M059J (cell line): Measurements from ENCODE around the gene DMAC2. TPM values are rescaled to one million over a fixed set of nuclear protein-coding genes. Genes with fewer than 3 reads are reported as not detected.
A peak's percentile ranks its signal among the peaks of the same experiment; 100 is the strongest.
"Not testable (repeated sequence)": the region's sequence is repeated elsewhere in the genome, so short reads cannot be mapped to it uniquely, and the experiment has no call there.

ENCODE experiments used
- DNase-seq: peaks from one replicate; pipeline ENCODE4 v3.0.0-alpha.2; 2012; ENCODE audit warnings: low read depth
- total RNA-seq: library from RNA; depleted of rRNA; stranded (reverse); fragments of >200 nt; shearing (Covaris generic); gene quantifications from 2 replicates; pipeline ENCODE4 v1.2.3, GENCODE V29; 2014; rRNA removed

DMAC2 gene
- total RNA-seq, 1 experiment from 2014 or later: 57.2 TPM

DNA sequence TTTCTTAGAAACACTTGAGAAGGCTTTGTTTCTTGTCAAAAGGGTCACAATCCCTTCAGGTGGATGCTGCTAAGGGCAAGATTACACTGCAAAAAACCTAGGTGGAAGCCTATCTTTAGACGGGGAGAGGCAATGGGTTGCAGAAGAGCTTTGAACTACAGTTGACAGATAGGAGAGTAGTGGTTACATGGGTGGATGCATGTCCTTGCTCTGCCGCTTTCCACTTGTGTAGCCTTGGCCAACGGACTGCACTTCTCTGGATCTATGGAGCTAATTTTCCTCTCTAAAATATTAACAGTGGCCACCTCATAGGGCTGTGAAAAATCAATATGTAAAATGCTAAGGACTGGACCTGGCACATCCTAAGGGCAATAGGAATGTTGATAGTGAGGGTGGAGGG lies 41.1 kb downstream of the DMAC2 start:
- DNase-seq: no peak

DNA sequence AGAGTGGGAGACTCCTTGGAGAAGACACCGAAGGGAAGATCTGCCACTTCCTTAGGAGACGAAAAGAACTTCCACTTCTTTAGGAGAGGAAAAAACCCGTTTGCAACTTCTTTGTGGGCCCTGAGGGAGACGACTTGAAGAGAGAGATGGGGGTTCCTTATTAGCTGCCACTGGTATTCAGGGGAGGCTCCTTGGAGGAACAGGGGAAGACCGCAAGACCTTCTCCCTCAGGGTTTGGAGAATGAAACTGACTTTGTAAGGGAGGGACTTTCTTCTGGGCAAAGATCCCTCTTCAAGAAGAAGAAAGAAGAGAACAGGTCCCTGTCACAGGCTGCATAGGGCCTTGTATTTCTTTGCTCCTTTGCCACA lies 41.7 kb downstream of the DMAC2 start:
- DNase-seq: no peak

DNA sequence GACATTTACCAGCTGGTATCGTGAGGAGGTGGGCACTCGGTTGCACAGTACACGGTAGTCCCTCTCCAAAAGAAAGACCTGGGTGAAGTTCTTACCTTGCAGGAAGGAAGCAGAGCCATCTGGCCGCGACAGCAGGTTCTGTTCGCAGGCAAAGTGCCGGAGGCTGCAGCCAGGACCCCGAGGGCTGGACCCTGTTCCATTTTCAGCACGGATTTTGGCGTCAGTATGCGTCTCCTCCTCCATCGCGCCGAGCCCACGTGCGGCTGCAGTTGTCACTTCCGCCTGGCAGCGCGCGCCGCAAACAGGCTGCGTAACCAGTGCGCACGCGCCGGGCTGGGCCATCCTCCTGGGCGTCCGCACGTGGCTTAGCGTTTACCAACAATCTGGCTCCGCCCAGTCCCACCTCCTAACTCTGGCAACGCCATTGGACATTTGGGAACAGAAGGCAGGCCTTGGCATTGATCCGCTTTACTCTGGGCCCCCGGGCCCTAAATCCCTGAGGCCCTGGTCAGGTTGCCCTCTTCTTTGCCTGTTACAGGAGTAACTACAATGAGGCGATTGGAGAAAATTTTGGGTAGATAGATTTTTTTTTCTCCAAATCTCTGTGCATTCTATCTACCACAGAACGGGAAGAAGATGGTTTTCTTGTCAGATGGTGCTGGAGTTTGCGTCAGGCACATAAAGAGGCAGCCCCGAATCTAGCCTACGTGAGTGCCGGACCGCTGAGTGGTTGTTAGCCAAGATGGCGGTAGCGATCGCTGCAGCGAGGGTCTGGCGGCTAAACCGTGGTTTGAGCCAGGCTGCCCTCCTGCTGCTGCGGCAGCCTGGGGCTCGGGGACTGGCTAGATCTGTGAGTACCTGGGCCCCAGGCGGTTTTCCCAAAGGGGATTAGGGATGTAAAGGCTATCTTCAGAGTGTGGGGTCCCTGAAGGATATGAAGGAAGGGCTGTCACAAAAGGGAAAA lies 42.3 kb downstream of the DMAC2 start, which contains the start of the genes BCKDHA and EXOSC5:
TSS of gene BCKDHA (plus strand) at position 733 of the 964 bp plus-strand sequence. CDS start at position 743, 10 bp downstream.
TSS of gene EXOSC5 (minus strand) at position 274 of the 964 bp plus-strand sequence. CDS start at position 243, 31 bp downstream.
- DNase-seq: peak; percentile 100

DNA sequence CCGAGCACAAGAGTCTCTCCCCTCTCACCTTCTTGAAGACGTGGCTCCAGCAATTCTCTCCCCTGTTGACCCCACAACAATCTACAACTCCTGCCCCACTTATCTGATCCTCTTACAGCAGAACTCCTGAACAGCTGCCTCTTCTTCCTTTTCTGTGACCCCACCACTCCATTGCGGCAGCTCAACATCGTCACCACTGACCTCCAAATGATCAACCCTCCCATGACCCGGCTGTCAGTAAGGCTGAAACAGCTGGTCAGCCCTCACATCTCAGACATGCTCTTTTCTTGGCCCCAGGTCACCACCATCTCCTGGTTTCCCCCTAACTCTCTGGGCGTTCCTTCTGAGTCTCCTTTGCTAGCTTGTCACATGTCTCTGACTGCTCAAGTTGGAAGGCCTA lies 44.4 kb downstream of the DMAC2 start:
- DNase-seq: no peak

DNA sequence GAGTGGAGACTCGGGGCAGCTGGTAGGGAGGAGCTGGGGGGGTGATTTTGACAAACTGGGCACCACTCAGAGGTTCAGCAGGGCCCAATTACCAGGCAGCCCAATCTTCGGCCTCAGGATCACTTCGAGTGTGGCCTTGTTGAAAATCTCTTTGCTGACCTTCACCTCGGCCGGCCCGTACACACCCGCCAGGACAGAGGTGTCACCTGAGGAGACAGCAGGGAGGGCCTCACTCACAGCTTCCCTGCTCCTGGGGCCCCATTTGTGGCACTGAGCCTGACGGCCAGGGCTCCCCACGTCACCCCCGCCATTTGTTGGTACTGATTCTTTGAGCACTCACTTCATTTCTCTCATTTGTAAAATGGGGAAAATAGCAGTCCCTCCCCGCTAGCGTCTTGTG lies 46.9 kb downstream of the DMAC2 start:
- no peak for DNase-seq

DNA sequence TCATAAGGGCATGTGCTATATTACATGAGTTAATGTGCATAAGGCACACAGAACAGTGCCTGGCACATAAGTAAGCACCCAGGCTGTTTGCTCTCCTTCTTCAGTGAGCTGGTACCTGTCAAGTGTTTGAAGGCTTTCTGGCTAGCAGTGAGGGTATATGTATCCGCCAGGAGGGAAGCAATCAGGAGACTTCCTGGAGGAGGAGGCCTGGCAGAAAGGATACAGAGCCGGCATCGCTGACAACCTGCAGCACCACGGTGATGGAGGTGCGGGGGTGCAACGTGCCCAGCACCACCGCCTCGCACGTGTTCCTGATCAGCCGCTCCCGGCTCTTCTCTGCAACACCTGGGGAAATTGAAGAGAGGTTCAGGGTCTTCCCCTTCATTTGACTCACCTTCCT lies 48.1 kb downstream of the DMAC2 start:
- DNase-seq: no peak

DNA sequence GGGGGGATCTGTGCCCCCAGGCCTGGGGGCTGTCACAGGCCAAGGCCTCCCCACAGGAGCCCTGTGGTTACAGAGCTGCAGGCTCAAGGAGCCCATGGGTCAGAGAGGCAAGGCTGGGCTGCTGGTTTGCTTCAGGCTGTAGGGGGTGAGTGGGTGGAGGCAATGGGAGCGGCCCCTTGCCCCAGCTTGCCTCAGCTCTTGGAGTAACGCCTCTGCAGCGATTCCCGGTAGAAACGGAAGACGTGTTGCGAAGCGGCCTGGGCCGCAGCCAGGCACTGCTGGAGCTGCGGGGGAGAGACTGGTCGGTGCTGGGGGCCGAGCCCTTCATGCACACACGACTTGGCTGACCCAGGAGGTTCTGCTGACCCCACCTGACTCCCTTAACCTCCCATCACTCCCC lies 53.3 kb downstream of the DMAC2 start:
- DNase-seq: no peak

DNA sequence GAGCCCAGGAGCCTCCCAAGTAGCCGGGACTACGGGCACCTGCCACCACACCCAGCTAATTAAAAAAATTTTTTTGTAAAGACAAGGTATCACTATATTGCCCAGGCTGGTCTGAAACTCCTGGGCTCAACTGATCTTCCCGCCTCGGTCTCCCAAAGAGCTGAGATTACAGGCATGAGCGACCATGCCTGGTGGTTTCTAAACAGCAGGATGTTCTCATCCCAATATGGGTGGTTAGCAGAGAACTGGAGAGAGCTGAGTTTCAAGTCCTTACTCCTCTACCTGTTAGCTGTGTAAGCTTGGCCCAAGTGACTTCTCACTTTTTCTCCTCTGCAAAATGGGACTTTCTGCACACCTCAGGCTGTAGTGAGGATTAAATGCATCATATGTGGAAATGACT lies 55.4 kb downstream of the DMAC2 start:
- no peak for DNase-seq

DNA sequence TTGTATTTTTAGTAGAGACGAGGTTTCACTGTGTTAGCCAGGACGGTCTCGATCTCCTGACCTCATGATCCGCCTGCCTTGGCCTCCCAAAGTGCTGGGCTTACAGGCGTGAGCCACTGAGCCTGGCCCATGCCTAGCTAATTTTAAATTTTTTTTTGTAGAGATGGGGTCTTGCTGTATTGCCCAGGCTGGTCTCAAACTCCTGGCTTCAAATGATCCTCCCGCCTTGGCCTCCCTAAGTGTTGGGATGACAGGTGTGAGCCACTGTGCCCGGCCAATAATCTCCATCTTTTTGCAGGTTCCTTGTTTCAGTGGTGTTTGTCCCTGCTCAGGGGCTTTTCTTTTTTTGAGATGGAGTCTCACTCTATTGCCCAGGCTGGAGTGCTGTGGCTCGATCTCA lies 58.2 kb downstream of the DMAC2 start:
- not testable (repeated sequence) for DNase-seq

Other genes with a start within 250 kb of the DMAC2 start
- gene CYP2S1, start 246.7 kb downstream of the DMAC2 start, total RNA-seq: 5.6 and 7.3 TPM in 2 replicates
- gene AXL, start 220.7 kb downstream of the DMAC2 start, total RNA-seq: 237 and 362 TPM in 2 replicates
- gene HNRNPUL1, start 175.5 kb downstream of the DMAC2 start, total RNA-seq: 94.9 and 143 TPM in 2 replicates
- 5.6 and 7.2 TPM in 2 replicates for gene CCDC97, start 129.7 kb downstream of the DMAC2 start, total RNA-seq
- 10.1 and 22.9 TPM in 2 replicates for gene TGFB1, start 86.0 kb downstream of the DMAC2 start, total RNA-seq
- 8.2 and 9.9 TPM in 2 replicates for gene B9D2, start 75.8 kb downstream of the DMAC2 start, total RNA-seq
- 0.17 and 2.4 TPM in 2 replicates for gene TMEM91, start 63.4 kb downstream of the DMAC2 start, total RNA-seq
- 25.2 and 28.5 TPM in 2 replicates for gene EXOSC5, start 42.6 kb downstream of the DMAC2 start, total RNA-seq
- gene BCKDHA, start 42.1 kb downstream of the DMAC2 start, total RNA-seq: 15.9 and 18.3 TPM in 2 replicates
- gene B3GNT8, start 12.5 kb downstream of the DMAC2 start, total RNA-seq: not detected in 2 replicates
- not detected in 2 replicates for gene ERICH4, start 3.2 kb upstream of the DMAC2 start, total RNA-seq
- gene CEACAM21, start 136.3 kb upstream of the DMAC2 start, total RNA-seq: not detected in 2 replicates
- not detected in 2 replicates for gene CEACAM4, start 187.2 kb upstream of the DMAC2 start, total RNA-seq
- not detected in 2 replicates for gene CEACAM7, start 248.4 kb upstream of the DMAC2 start, total RNA-seq